Measurements from ENCODE around the gene GTSE1.

The GTSE1 gene

GRCh38 chr22:46367707-46368191 lies 71.1 kb downstream of the GTSE1 start:
- DNase-seq = peak; percentile 26 to 72

DNA sequence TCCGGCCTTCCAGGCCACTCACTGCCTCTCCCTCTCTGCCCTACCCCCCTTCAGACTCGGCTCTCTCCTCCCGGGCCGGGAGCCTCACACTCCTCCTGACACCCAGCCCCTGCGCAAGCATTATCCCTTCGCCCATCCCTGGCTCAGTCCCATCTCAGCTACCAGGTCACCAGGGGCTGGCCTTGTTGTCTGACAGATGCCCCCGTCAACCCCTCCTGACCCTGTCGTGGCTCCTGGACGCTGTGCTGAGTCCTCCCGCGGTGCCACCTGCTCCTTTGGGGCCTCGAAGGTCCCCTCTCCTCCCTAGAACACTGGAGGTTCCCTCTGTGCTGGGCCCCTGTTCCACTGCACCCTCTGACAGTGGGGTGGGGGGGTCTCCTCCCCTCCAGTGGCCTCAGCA lies 71.8 kb downstream of the GTSE1 start:
- DNase-seq = no peak

DNA sequence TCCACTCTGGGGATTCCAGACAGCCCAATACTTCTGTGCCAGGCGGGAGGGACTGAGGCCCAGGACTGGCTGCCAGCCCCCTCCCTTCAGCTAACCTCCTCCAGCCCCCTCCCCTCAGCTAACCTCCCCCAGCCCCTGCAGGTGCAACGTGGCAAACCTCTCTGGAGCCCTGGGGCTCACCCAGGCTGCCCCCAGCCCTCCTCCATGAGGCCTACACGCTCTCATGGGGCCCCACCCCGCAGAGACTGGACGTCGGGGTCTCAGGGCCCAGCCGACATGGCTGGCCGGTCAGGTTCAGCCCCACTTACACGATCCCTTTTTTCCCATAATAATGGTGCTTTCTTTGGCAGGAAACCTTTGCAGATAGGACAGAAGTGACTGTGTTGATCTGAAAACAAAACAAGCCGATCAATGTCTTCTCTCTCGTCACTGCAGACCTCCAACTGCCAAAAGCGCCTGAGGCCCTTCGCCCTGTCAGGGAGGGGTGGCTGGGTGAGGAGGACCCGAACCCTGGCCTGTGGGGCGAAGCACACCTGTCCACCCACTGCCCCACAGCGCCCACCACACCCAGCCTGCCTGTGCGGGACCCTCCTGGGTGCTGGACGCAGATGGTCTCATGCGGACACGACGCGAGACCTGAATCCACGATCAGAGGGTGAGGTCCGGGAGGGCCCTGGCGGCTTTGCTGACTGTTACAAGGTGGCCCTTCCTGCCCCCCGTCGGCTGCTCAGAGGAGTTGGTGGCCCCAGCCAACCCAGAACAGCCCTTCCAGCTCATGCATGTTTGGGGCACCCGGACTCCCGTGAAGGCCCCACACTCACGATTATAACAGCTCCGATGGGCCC lies 72.4 kb downstream of the GTSE1 start:
- no peak for DNase-seq

DNA sequence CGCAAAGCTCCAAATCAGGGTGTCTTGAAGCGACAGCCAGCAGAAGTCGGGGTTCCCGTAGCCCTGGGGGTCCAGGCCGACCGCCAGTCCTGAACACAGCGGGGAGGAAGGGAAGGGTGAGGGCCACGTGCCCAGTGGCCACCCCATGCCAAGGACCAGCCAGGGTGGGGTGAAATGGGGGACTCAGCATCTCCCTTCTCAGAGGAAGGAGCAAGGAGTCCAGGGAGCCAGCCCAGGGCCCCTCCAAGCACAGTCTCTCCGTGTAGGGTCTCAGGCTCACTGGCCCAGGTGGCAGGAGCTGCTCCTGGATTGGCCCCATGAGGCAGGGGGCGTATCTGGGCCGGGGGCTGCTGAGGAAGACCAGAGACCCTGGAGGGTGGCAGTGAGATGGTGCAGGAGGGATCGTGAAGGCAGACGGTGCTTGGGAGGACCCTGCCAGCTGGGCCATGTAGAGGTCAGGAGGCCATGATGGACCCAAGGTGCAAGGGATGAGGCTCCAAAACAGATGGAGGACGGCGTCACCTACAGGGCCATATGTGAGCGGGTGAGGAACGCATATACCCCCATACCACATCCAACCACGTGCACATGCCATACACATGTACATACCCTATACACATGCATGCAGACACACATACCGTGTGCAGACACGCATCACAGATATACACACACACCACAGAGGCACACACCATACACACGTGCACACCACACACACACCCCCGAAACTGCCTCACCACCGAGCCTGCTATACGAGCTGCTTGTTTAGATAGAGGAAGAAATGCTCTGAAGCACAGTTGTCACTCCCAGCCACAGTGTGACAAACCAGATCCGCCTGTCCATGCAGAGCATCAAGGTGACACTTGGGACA lies 73.3 kb downstream of the GTSE1 start:
- no peak for DNase-seq

DNA sequence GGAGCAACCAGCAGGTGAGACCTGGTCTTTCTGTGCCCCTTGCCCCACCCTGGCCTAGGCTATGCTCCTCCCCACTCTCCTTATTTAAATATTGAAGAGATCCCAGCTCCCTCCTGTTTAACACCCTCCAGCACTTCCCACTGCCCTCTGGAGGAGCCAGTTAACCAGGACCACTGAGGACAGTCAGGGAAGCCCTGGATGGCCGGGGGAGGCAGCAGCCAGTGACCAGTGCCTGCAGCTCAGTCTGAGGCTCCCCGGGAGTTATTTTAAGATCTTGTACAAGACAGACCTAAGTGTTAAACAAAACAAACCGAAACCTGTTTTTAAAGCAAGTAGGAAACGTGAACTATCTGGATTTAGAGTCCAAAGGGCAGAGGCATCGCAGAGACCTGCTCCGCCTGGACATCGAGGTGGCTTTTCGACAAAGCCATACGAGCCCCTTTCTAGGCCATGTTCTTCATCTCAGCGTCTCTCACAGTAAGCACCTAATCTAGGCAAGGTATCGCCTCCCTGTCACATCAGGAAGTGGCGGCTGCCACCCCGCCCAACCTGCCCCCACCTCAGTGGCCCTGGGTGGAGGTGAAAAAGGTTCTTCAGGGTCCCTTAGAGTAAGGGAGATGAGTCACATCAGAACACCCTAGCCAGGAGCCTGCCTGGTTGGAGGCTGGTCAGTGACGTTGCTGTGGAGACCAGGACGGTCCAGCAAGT lies 74.1 kb downstream of the GTSE1 start:
- no peak for DNase-seq

DNA sequence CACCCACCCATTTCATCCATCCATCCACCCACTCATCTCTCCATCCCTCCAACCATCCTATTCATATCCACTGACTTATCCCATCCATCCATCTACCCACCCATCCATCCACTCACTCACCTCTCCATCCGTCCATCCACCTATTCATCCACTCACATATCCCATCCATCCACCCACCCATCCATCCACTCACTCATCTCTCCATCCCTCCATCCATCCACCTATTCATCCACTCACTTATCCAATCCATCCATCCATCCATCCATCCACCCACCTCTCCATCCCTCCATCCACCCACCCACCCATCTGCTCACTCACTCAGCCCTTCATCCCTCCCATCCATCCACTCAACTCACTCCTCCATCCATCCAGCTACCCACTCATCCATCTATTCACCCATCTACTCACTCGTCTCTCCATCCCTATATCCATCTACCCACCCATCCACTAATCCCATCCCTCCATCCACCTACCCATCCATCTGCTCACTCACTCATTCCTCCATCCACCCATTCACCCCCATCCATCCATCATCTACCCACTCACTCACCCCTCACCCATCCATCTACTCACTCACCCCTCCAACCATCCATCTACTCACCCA lies 75.1 kb downstream of the GTSE1 start:
- DNase-seq = no peak

GRCh38 chr22:46372686-46373085 lies 76.0 kb downstream of the GTSE1 start:
- DNase-seq = no peak

DNA sequence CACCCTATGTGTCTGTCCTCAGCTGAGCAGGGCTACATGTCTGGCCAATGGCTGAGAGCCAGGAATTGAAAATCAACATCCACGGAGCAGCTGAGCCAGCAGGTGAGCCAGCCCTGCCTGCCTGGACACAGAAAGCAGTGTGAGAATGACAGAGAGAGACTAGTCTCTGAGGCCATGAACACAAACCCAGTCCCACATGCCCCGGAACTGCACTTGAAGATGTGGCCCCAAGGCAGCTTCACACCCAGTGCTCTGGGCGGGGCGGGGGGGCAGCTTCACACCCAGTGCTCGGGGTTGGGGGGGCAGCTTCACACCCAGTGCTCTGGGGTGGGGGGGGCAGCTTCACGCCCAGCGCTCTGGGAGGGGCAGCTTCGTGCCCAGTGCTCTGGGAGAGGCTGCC lies 76.5 kb downstream of the GTSE1 start:
- DNase-seq = no peak

DNA sequence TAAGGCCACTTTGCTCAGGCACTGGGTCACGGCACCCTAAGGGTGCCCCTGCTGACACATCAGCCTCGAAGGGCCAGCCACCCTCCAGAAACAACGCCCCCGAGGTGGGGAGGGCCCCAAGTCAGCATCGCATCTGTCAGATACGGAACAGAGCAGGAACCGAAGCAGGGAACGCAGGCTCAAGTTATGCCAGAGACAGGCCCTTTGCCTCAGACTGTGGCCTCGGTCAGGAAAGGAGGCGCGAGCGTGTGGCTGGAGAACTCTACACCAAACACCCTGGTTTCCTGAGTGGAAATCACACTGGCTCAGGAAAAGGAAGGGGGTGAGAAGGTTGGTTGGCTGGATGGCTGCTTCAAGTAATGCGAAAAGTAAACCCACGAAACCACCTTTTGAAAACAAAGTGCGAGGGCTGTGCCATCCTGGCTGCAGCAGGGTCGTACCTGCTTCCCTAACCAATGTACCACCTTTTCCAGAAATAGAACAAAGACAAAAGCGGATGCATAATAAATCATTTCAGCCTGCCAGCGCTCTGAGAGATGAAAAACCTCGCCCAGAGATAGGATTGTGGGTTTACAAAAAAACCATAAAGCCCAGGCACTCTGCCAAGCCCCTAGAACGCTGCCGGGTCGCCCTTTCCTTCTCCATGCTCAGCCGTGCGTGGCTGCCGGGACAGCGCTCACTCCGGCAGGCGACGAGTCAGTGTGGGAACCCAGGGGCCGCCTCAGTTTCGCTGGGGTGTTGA lies 77.4 kb downstream of the GTSE1 start:
- no peak for DNase-seq

DNA sequence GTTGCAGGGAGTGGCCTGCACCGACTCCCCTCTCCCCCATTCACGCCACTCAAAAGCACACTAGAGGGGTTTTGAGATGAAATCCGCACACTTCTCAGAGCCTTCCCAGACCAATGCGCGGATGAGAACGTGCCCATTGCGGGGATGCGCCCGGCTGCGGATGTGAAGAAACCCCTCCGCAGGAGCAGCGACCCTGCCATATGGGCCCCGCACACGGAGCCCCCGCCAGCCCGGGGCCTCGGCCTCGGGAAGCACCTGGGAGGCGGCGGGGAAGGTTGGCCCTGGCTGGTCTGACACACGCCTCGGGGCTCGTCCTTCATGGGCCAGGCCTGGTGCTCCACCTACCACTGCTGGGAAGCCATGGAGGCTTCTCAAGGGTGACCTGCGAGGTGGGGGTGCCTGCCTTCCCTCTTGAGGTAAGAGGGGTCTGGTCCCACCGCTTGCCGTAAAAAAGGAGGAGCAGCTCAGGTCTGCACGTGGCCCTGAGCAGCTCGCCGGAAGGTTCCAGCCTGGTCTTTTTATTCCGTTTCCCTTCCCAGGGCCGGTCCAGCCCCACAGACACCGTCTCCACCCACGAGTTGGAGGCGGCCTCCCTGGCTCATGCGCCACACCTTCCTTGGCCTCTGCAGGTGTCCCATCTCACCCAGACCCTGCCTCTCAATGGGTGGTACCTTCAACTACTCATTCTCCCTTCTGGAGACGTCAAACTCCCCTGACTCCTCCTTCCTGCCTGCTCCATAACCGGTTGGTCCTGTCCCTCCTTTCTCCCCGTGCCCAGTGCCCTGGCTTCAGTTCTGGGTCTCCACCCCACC lies 78.2 kb downstream of the GTSE1 start:
- no peak for DNase-seq

- DNase-seq = no peak
Observed at GRCh38 chr22:46376111-46376510, 79.4 kb downstream of the GTSE1 start.

DNA sequence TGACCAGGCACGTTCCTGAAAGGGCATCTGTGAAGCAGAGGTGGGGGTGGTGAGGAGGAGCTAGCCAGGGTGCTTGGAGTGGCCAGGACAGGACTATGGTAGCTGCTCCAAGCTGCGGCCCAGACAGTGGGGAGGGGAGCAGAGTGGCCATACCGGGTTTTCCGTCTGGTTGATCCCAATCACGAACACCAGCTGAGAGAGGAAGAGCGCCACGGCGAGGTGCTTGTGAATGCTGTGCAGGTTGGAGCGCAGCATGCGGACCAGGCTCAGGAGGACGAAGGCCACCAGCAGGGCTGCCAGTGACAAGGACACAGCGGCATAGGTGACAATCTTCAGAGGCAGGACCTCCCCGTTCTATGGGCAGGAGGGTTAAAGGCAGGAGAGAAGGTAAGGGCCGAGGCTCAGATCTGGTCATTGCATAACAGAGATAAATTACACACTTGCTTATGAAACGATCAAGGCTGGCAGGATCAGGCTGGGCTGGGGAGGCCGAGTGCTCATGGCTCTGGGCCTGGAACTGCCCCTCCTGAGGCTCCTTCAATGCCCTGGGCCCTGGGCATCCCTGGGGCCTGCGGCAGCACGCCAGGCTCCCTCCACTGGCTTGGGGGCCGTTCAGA lies 80.3 kb downstream of the GTSE1 start:
- DNase-seq = no peak

- no peak for DNase-seq
Observed at GRCh38 chr22:46377525-46378425, 81.1 kb downstream of the GTSE1 start.

DNA sequence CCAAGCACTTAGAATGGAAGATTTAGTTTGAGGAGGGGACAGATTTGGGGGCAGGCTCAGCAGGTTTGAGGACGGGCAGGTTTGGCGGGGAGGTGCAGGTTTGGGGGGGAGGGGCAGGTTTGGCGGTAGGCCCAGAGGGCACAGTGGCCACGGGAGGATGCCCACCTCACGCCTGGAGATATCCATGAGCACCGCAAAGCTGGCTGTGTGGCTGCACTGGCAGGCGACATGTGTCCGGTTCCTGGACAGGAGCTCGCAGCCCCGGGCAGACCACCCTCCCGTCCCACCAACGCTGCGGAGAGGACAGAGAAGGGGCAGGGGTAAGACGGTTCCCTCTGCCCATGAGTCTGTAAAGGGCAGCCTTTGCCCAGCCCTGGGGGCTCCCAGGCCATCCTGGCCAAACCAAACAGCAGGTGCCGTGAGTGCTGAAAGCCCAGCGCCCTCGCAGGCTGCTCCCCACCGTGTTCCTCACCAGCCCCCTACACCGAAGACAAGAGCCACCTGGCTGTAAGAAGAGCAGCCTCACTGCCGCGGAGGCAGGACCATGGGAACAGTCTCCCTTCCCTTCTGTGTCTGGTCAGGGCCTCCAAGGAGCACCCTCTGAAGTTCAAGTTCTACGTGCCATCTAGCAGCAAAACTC lies 81.9 kb downstream of the GTSE1 start:
- no peak for DNase-seq

DNA sequence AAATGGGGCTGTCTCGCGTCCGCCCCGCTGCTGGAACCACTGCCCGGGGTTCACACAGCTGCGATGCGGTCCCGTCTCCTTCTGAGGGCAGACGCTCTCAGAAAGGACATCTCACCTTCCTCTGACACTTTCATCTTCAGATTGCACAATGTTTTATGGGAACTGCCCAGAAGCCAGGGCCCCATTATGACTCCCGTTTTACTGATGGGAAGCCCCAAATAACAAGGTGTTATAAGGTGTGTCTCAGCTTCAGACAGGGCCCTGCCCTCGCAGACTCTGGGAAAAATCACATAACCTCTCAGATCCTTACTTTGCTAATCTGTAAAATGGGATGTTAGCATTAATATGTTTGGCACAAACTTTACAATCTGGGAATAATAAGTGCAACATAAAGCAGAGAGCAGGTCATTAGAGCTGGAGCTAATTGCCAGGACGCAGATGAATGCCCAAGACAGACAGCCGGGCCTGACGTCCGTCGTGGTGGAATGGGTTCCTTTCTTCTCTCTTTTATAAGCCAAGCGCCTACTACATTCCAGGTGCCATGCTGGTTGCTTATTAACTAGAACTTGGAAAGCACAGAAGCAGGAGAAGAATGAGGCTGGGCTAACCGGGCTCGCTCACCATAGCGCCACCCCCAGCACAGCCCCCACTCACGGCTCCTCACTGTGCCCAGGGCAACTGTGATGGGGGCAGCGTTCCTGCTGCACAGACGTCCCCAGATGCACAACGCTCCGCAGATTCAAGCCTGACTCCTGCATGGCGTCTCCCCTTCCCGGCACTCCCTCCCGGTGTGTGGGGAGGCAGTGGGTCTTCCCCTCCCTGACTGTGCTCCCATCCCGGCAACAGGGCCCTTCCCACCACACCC lies 82.6 kb downstream of the GTSE1 start:
- DNase-seq = no peak

DNA sequence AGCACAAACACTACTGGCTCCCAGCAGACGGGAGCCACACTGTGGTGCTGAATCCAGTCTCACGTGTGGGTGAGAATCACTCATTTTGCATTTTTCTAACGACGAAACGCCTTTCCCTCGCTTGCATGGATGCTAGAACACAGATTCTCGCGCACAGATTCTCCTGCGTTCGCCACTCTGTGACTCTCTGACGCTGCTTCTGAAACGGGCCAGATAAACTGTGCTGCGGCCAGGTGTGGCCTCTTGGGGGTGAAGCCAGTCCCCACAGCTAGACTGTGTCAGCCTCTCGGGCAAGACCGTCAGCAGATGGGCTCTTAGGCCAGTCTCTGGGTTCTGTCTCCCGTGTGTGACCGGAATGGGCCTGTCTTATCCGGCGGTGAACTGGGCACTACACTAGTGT lies 83.4 kb downstream of the GTSE1 start:
- no peak for DNase-seq

Measured in inflammatory macrophage treated with lipopolysaccharide for 1 hour (primary cell).